Thoracic aorta (tissue), 2 donors: Measurements from ENCODE around the gene MKLN1. TPM values are rescaled to one million over a fixed set of nuclear protein-coding genes. Genes with fewer than 3 reads are reported as not detected.

ENCODE experiments used
- ATAC-seq: fragments of 150-250 bp; one replicate; pipeline ENCODE4 v1.8.0; 2017; ENCODE audit warnings: low read depth; ENCODE audit not compliant: insufficient number of reproducible peaks, low FRiP score
- DNase-seq: peaks from one replicate; pipeline ENCODE4 v3.0.0-alpha.2; 2020; ENCODE audit warnings: low spot score
- H3K27ac ChIP-seq, 2 donors: fragments of 200-600 bp; sonication (generic); 1 replicate in 1 of 2; 2 replicates in 1 of 2; pipeline ENCODE4 v1.5.1; 2016; ENCODE audit warnings: mild to moderate bottlenecking in 2 of 2, moderate library complexity in 2 of 2
- H3K27me3 ChIP-seq: fragments of 200-600 bp; sonication (generic); replicated peaks from 2 replicates; pipeline ENCODE4 v1.6.0; 2016; ENCODE audit warnings: mild to moderate bottlenecking; ENCODE audit not compliant: insufficient read depth
- H3K36me3 ChIP-seq: fragments of 200-600 bp; sonication (generic); one replicate; pipeline ENCODE4 v1.5.1; 2016
- H3K4me1 ChIP-seq, 2 donors: fragments of 200-600 bp; sonication (generic); 1 replicate in 1 of 2; 2 replicates in 1 of 2; pipeline versions ENCODE4 v1.5.1 to v1.6.0; 2016; ENCODE audit warnings: low read depth in 2 of 2, mild to moderate bottlenecking in 1 of 2; ENCODE audit not compliant: control insufficient read depth in 1 of 2
- H3K4me3 ChIP-seq: fragments of 200-600 bp; sonication (generic); 2 replicates; pipeline ENCODE4 v1.5.1; 2016; ENCODE audit warnings: mild to moderate bottlenecking
- H3K9me3 ChIP-seq: fragments of 200-600 bp; sonication (generic); 2 replicates; pipeline ENCODE4 v1.5.1; 2016
- CTCF ChIP-seq: fragments of 200-600 bp; sonication (generic); IDR thresholded peaks from one replicate; pipeline ENCODE4 v1.5.1; 2019; ENCODE audit warnings: antibody characterized with exemption
- total RNA-seq, 2 donors: library from RNA; depleted of rRNA; stranded (reverse); fragments of >200 nt; gene quantifications; one replicate each; pipeline versions ENCODE4 v1.1.0 to v1.2.3, GENCODE V29; 2016

MKLN1 gene
- total RNA-seq, 2 donors from 2014 or later, result 56.7 to 82.4 TPM

DNA sequence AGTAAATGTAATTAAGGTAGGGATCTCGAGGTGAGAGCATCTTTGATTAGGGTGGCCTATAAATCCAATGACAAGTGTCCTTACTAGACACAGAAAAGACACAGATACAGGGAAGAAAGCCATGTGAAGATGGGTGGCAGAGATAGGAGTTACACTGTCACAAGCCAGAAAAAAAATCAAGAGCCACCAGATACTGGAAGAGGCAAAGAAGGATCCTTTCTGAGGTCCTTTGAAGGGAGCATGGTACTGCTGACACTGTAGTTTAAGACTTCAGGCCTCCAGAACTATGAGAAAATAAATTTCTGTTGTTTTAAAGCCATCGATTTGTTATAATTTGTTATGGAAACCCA is 56.6 kb downstream of the MKLN1 start:
- Histone ChIP-seq H3K4me3 (no peak overlapping the region), H3K4me1 (peaks cover 7 to 9% of the 10 kb centered on the region in 2 donors), H3K27ac (no peak overlapping the region), H3K9me3 (no peaks in the 10 kb centered on the region), H3K36me3 (no peaks in the 10 kb centered on the region), H3K27me3 (no peaks in the 10 kb centered on the region)
- no peak for DNase-seq
- ATAC-seq, result no peak
- TF ChIP-seq CTCF, result no peak

GRCh38 chr7:131385039-131385605 is 57.4 kb downstream of the MKLN1 start:
- H3K4me3 ChIP-seq, result no peak overlapping the region
- ATAC-seq, result no peak
- no peaks in the 10 kb centered on the region for H3K36me3 ChIP-seq

GRCh38 chr7:131388126-131388525 is 60.5 kb downstream of the MKLN1 start:
- DNase-seq (no peak), ATAC-seq (no peak)
- H3K4me3 ChIP-seq, result no peak overlapping the region
- no peak for TF ChIP-seq CTCF
- H3K4me1 ChIP-seq, result peaks cover 7 to 9% of the 10 kb centered on the region in 2 donors
- H3K27me3 ChIP-seq, result no peaks in the 10 kb centered on the region
- H3K27ac ChIP-seq, result no peak overlapping the region
- H3K36me3 ChIP-seq, result no peaks in the 10 kb centered on the region
- no peaks in the 10 kb centered on the region for H3K9me3 ChIP-seq

More at GRCh38 chr7:131385039-131385605, 57.4 kb downstream of the MKLN1 start:
- no peak for TF ChIP-seq CTCF
- Histone ChIP-seq H3K4me1 (peaks cover 7 to 9% of the 10 kb centered on the region in 2 donors), H3K27me3 (no peaks in the 10 kb centered on the region), H3K27ac (no peak overlapping the region), H3K9me3 (no peaks in the 10 kb centered on the region)
- no peak for DNase-seq

DNA sequence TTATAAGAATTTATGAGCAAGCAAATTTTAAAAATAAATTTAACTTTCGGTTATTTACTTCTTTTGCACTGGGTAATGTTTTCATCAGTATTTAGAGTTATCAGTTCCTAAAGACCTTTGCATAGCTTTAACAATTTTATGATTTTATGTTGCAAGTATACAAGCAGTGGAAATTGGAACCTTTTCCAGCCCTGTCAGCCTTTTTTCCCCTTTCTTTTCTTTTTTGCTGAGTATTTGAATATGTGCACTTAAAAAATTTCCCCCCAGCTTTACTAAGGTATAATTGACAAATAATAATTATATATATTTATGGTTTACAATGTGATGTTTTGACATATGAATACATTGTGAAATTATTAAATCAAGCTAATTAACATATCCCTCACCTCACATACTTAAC is 62.6 kb downstream of the MKLN1 start:
- Histone ChIP-seq H3K4me3 (no peak overlapping the region), H3K4me1 (peaks cover 3% of the 10 kb centered on the region in 2 donors), H3K36me3 (no peaks in the 10 kb centered on the region), H3K27ac (no peak overlapping the region), H3K9me3 (no peaks in the 10 kb centered on the region), H3K27me3 (no peaks in the 10 kb centered on the region)
- ATAC-seq (no peak), DNase-seq (no peak)
- TF ChIP-seq CTCF, result no peak

DNA sequence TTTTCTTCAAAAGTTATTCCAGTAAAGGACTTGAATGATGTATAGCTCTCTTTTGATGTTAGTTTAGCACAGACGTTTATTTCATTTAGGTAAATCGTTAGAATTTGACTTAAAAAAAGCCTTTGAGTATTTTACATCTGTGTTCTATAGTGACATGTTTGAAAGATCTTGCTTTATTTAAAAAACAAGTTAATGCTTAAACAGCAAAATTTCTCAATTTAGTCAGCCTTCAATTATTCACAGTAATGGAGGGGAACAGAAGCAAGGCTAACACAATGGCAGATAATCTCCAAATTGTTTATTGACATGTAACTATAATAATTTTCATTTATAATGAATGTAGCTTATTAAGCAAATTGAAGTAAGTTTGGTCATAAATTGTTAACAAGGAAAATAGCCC is 63.5 kb downstream of the MKLN1 start:
- Histone ChIP-seq H3K4me3 (no peak overlapping the region), H3K4me1 (no peaks in the 10 kb centered on the region), H3K27me3 (no peaks in the 10 kb centered on the region), H3K36me3 (no peaks in the 10 kb centered on the region), H3K27ac (no peak overlapping the region), H3K9me3 (no peaks in the 10 kb centered on the region)
- no peak for TF ChIP-seq CTCF
- DNase-seq (no peak), ATAC-seq (no peak)
